DMS153 (cell line): ENCODE results near the gene OR2K2.
"Not testable (repeated sequence)": the region's sequence is repeated elsewhere in the genome, so short reads cannot be mapped to it uniquely, and the experiment has no call there.

ENCODE experiments used
- DNase-seq: peaks from one replicate; lab custom pipeline; 2025; lab: John Stamatoyannopoulos, UW

Gene OR2K2

DNA sequence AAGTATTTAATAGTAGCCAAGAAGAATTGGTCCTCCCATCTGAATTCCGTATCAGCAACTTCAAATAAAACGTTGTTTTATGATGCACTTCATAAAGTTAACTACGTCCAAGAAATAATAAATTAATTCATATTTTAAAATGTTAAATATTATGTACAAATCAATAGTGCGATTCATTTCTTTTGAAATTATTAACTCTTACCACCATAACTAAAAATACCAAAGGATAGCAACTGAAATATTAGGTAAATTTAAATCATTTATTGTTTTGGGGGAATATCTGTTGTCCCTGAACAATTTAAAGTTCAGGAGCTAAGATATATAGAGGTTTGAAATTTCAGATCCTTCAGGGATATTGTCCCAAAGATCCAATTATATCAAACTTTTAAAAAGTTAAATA is at the start of gene OR2K2:
Gene OR2K2 (minus strand): TSS at position 101 of the 400 bp plus-strand sequence. CDS start 1,791 bp downstream, outside the sequence.
- DNase-seq, result no peak

GRCh38 chr9:111375817-111376564 is 46.0 kb upstream of the OR2K2 start:
- no peak for DNase-seq

DNA sequence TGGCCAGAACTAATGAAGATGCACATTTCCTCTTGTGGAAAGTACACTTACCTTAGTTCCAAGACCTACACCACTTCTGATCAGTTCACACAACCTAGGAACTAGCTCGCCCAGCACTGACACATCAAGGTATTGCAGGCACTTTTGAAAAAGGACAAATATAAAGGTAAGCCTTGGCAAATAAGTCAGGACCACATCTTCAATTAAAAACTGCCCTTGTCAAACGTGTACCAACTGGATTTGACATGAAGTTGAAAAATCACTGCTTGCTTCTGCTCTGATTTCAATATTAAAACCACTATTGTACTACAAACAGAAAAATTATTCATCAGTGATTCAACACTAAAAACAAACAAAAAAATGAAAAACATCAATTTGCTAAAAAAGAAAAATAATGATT is 45.0 kb upstream of the OR2K2 start:
- DNase-seq, result no peak

GRCh38 chr9:111372297-111372696 is 42.3 kb upstream of the OR2K2 start:
- no peak for DNase-seq

DNA sequence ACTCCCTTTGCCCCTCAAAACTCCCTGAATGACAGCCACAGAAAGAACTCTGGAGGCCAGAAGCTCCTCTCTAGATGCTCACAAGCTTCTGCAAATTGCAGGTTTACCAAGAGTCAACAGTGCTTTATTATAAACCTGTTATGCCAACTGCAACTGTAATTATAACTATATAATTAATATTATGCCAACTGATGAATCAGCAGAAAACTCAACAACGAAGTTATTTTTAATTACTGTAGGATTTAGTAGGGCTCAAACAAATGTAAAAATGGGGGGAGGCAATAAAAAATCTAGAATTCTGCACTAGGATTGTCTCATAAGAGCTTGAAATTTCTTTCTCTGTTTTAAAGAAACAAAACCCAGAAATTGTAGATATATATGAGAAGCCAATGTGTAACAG is 37.0 kb upstream of the OR2K2 start:
- no peak for DNase-seq

- no peak for DNase-seq
Measured at GRCh38 chr9:111362526-111362925, 32.5 kb upstream of the OR2K2 start.

DNA sequence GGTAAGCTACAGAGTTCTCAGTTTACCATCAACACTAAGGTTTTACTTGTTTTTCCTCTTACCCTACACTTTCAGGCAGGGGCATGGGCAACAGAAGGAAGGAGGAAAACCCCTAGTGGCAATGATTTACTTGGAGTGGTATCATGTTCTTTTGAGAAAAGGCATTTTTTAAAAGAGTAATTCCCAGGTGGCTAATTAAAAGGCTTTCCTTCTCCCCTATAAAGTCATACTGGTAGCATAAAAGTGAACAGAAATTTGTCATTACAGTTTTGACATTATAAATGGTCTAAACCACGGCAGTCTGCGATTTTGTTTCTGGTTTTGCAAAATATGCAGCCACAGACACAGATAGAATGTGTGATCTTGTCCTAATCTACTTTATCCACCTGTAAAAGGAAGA is 30.9 kb upstream of the OR2K2 start:
- no peak for DNase-seq

GRCh38 chr9:111356481-111357244 is 26.6 kb upstream of the OR2K2 start:
- DNase-seq, result no peak

GRCh38 chr9:111352545-111352944 is 22.5 kb upstream of the OR2K2 start:
- no peak for DNase-seq

GRCh38 chr9:111350556-111350955 is 20.5 kb upstream of the OR2K2 start:
- DNase-seq, result no peak

GRCh38 chr9:111349766-111350165 is 19.7 kb upstream of the OR2K2 start:
- DNase-seq, result peak; percentile 82

DNA sequence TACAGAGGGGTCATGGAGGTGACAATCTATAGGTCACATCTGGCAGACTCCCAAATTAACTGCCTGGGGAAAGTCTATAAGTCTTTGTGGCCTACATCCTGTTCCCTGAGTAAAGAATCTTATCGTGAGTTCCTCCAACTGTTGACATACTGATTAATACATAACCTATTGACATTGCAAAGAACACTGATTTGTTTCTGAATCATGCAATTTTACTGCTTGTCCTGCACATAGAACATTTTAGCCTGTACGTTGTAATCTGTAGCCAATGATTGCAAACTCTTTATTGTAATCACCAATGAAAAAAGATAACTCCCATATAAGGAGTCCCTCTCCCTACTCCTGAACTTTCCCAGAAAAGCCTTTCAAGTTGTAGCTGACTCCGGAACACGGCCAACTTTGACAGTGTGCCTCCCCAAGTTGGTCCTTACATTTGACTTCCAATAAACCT is 18.8 kb upstream of the OR2K2 start:
- no peak for DNase-seq

DNA sequence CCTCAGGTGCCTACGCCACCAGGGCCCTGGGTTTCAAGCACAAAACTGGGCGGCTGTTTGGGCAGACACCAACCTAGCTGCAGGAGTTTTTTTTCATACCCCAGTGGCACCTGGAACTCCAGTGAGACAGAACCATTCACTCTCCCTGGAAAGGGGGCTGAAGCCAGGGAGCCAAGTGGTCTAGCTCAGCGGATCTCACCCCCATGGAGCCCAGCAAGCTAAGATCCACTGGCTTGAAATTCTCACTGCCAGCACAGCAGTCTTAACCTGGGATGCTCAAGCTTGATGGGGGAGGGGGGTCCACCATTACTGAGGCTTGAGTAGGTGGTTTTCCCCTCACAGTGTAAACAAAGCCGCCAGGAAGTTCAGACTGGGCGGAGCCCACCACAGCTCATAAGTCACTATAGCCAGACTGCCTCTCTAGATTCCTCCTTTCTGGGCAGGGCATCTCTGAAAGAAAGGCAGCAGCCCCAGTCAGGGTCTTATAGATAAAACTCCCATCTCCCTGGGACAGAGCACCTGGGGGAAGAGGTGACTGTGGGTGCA is 4.4 kb upstream of the OR2K2 start:
- not testable (repeated sequence) for DNase-seq

- DNase-seq, result no peak
Measured at GRCh38 chr9:111320631-111321030, 9.4 kb downstream of the OR2K2 start.

DNA sequence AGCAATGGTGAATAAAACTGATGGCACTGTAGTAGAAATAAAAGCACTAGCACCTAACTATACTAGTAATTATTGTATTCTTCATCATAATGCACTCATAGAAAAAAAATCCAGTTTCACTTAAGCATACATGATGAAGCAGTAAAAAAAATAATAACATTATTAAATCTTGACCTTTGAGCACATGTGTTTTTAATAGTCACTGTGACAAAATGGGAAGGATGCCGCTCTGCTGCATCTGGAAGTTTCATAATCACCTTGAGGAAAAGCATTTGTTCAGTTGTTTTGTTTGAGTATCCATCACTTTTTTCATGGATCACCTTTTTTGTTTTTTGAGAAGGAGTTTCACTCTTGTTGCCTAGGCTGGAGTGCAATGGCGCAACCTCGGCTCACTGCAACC is 13.2 kb downstream of the OR2K2 start:
- no peak for DNase-seq

GRCh38 chr9:111305914-111306313 is 24.1 kb downstream of the OR2K2 start:
- no peak for DNase-seq

DNA sequence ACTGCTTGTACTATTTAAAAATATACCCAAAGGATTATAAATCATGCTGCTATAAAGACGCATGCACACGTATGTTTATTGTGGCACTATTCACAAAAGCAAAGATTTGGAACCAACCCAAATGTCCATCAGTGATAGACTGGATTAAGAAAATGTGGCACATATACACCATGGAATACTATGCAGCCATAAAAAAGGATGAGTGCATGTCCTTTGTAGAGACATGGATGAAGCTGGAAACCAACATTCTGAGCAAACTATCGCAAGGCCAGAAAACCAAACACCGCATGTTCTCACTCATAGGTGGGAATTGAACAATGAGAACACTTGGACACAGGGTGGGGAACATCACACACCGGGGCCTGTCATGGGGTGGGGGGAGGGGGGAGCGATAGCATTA is 26.0 kb downstream of the OR2K2 start:
- not testable (repeated sequence) for DNase-seq

GRCh38 chr9:111301195-111301594 is 28.8 kb downstream of the OR2K2 start:
- DNase-seq, result no peak

DNA sequence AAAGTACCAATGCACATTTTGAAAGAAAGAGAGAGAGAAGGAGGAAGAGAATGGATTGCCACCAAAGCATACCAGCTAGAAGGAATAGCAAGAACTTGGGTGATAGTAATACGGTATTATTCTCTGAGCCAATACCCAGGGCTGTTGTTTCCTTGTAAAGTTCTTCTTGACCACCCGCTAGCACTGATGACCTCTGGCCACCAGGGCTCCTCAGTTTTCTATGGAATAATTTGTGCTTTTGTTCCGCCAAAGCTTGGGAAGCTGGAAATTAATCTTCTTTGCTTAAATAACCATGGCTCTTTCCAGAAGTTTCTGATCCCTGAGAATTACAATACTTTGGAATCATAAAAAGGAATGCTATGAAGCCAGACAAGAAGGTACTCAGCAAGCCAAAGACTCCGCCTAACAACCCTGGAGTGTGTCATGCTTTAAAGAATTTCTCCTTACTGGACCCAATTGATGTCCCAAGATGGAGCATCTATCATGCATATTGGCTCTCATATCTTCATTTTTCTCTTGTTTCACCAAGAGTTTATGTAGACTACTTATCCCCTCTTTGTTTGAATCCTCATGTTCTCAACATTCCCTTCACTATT is 29.8 kb downstream of the OR2K2 start:
- DNase-seq, result no peak

DNA sequence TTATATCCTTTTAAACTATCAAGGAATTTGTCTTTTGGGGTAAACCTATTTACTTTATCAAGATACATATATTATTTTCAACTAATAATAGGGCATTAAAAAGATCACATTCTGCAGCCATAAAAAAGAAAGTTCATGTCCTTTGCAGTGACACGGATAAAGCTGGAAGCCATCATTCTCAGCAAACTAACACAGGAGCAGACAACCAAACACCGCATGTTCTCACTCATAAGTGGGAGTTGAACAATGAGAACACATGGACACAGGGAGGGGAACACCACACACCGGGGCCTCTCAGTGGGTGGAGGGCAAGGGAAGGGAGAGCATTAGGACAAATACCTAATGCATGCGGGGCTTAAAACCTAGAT is 30.4 kb downstream of the OR2K2 start:
- DNase-seq, result not testable (repeated sequence)

- peak; percentile 61 for DNase-seq
Measured at GRCh38 chr9:111298731-111299598, 31.1 kb downstream of the OR2K2 start.

DNA sequence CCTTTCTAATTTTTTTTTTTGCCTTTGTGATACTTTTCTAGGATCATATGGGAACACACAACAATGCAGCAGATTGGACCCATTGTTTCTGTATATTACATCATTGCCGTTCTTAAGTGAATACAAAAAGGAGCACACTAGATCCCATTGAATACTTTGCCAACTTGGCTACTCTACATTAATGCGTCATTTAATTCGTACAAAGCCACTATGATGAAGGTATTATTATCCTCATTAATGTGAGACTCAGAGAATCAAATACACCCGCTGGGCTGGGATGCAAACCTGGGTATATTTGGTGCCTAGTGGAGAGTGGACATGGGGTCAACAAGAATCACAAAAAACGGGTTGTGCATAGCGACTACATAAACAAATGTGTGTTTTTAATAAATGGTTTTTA is 31.9 kb downstream of the OR2K2 start:
- no peak for DNase-seq
